IPS-NIHi7 (cell line): Measurements from ENCODE around the gene TBC1D3B.
"Not testable (repeated sequence)": the region's sequence is repeated elsewhere in the genome, so short reads cannot be mapped to it uniquely, and the experiment has no call there.

Experiments used
- DNase-seq: peaks from one replicate; pipeline ENCODE4 v3.0.0; 2012; ENCODE audit warnings: mixed read lengths; ENCODE audit errors: extremely low spot score

TBC1D3B gene

DNA sequence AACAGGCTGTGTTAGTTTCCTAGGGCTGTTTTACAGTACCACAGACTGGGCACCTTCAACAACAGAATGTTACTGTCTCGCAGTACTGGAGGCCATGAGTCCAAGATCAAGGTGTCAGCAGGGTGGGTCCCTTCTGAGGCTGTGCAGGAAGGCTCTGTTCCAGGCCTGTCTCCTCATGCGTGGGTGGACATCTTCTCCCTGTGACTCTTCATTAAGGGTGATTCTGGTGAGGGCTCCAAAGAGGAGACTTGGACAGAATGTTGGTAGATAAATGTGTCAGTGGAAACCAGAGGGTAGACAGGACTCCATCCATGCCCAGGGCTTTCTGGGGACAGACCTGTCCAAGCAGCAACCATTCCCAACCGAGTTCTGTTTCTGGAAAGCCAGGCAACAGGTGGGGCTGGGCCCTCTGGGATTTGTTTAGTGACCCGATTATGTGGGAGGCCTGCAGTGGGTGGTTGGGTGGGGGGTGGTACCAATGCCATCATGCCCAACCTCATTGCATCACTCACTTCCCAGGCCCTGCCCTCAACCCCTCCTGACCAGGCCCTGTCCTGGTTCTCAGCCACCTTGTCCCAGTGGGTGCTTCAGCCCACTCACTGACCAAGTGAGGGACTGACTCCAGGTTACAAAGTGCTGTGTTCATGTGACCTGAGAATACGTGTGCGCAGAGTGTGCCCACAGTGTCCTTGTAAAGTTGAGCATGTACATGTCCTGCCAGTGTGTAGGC is 5.2 kb upstream of the TBC1D3B start:
- DNase-seq: not testable (repeated sequence)

DNA sequence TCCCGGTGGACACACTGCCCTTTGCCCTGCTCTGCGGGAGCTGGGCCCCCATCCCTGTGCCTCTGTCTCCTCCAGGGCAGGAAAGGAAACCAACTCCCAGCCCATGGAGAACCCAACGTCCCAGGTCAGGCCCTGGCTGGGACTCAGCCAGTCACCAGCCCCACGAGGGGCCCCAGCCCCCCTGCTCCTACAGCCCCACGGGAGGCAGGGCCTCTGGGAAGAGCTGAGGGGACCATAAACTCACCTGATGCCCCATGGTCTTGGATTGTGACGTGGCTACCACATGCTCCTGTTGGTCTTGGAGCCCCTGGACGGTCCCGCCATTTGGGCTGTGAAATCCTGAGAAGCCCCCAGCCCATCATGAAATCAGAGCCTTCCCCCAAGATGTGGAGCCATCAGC is 7.6 kb downstream of the TBC1D3B start:
- DNase-seq: not testable (repeated sequence)

GRCh38 chr17:36153895-36154610 is 22.4 kb downstream of the TBC1D3B start:
- no peak for DNase-seq

GRCh38 chr17:36152639-36153120 is 23.8 kb downstream of the TBC1D3B start:
- DNase-seq: no peak

- DNase-seq: no peak
These were observed 24.4 kb downstream of the TBC1D3B start for GRCh38 chr17:36151891-36152638.

- no peak for DNase-seq
These were observed 27.1 kb downstream of the TBC1D3B start for GRCh38 chr17:36149296-36149820.

- DNase-seq: peak; percentile 89
These were observed 27.7 kb downstream of the TBC1D3B start for GRCh38 chr17:36148559-36149295.

DNA sequence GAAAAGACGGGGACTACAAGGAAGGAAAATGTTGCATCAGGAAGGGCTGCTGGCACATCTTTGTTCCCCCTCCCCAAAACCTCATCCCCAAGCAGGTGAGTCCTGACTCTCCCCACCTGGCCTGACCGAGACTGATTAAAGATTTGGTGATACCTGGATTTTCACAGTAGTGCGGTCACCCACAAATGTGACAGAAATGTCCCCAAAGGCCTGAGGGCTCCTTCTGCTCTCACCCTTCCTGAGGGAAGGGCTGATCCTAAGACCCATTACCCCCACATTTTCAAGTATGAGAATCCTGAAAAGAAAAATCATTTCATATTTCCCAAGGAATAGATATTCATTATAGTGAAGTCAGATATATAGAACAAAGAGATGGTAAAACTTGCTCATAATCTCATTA is 28.8 kb downstream of the TBC1D3B start:
- no peak for DNase-seq

- DNase-seq: no peak
These were observed 31.3 kb downstream of the TBC1D3B start for GRCh38 chr17:36144981-36145729.

- no peak for DNase-seq
These were observed 32.4 kb downstream of the TBC1D3B start for GRCh38 chr17:36144014-36144413.

- DNase-seq: no peak
These were observed 33.6 kb downstream of the TBC1D3B start for GRCh38 chr17:36142806-36143205.

- no peak for DNase-seq
These were observed 34.2 kb downstream of the TBC1D3B start for GRCh38 chr17:36142235-36142634.

- DNase-seq: no peak
These were observed 40.0 kb downstream of the TBC1D3B start for GRCh38 chr17:36136439-36136838.

- no peak for DNase-seq
These were observed 40.4 kb downstream of the TBC1D3B start for GRCh38 chr17:36136036-36136435.

GRCh38 chr17:36135465-36135864 is 41.0 kb downstream of the TBC1D3B start:
- no peak for DNase-seq

- DNase-seq: no peak
These were observed 42.7 kb downstream of the TBC1D3B start for GRCh38 chr17:36133602-36134236.

- DNase-seq: no peak
These were observed 44.0 kb downstream of the TBC1D3B start for GRCh38 chr17:36132421-36132831.

DNA sequence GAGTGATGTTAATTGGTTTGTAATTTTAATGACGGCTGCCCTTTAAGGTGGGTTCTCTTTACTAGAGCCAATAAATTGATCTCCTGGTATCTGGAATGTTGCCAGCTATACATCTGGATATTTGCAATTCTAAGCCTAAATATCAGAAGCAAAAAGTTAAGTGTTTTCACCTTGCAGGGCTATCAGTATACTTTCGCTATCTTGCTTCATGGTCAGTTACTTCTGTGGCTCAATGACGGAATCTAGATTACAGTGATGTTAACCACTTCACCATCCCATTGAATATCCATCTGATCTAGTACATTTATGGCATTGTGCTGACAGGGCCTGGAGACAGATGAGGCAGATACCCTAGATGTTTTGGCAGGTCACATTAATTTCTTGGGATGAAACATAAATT is 44.5 kb downstream of the TBC1D3B start:
- no peak for DNase-seq

- DNase-seq: no peak
These were observed 45.0 kb downstream of the TBC1D3B start for GRCh38 chr17:36131421-36131820.

DNA sequence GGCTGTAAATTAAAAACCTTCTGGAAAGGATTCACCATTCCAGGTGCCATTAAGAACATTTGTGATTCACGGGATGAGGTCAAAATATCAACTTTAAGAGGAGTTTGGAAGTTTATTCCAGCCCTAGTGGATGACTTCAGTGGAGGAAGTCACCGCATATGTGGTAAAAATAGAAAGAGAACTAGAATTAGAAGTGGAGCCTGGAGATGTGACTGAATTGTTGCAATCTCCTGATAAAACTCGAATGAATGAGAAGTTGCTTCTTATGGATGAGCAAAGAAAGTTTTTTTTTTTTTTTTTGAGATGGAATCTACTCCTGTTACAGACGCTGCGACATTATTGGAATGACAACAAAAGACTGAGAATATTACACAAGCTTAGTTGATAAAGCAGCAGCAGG is 46.1 kb downstream of the TBC1D3B start:
- DNase-seq: no peak
